Stimulated activated CD4-positive, alpha-beta T cell treated with anti-CD3 and anti-CD28 coated beads, TNF-alpha, amount 100 ng/mL, for 4 hours (primary cell): ENCODE measurements around the gene EPHB1.

ENCODE experiments used
- DNase-seq, 3 experiments: peaks; one replicate each; pipeline ENCODE4 v3.0.0-alpha.2; 2020; ENCODE audit warnings: low read depth in 3 of 3

The EPHB1 gene

GRCh38 chr3:134881305-134881704 lies 86.2 kb downstream of the EPHB1 start:
- no peak for DNase-seq

DNA sequence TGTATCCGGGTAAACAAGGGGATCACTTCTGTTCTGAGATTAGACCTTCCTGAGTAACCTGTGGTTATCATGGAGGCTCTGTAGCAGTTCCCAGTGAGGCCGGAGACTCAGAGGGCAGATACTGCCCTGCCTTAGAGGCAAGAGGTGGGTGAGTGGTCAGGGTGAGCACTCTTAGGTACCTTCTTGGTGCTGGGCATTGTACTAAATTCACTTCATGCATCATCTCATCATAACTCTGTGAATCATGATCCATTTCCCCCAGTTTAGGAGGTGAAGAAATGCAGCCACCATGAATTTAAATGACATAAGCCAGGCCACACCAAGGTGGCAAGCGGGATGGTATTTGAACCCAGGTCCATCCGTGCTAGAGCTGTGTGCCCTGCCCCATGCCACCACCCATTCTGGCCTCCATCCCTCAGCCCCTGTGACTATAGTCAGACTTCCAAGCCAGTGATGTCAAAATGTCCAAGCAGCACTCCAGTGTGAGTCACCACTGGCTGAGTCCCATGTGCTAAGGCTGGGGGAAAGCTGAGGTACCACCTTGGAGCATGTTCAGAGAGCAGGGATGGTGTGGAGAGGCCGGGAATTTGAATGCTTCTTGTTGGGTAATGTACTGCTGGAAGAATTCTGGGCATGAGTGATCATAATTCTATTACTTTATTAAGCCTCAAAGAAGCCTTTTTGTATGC lies 88.8 kb downstream of the EPHB1 start:
- no peak for DNase-seq

GRCh38 chr3:134885877-134886621 lies 91.0 kb downstream of the EPHB1 start:
- no peak for DNase-seq

GRCh38 chr3:134886991-134887390 lies 91.9 kb downstream of the EPHB1 start:
- DNase-seq: no peak

GRCh38 chr3:134887536-134887935 lies 92.5 kb downstream of the EPHB1 start:
- no peak for DNase-seq

GRCh38 chr3:134892326-134892725 lies 97.3 kb downstream of the EPHB1 start:
- DNase-seq: no peak

DNA sequence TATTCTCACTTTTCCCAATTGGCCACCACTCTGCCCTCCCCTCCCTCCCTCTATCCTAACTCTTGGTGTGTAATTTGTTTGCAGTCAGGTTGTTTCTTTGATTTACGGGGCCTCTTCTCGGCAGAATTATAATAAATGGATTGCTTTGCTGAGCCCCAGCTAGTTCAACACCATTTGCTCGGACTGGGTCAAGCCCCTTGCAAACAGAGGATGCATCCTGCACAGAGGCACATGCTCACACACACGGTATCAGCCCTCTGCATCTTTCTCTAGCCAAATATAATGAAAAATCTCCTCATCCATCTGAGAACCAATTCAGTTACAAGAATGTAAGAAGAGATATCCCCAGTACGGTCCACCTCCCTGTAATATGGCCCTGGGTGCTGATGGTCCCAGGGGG lies 97.7 kb downstream of the EPHB1 start:
- no peak for DNase-seq

DNA sequence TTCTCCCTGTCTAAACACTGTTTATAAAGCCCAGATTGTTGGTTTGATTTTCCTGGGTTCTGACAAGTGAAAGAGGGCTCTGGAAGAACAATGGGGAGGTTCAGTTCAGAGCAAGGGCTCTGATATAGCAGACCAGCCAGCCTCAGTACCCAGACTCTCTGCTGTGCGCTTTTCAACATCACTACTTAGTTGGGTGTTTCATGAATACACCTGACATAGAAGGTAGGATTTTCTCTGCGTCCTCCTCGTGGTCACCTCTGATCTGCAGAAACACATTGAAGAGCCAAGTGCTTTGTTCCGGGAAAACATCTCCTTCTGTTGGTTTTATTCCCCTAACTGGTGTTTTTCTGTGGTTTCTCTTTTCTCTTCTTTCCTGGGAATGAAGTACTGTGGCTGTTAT lies 99.5 kb downstream of the EPHB1 start:
- no peak for DNase-seq

- DNase-seq: no peak
Measured at GRCh38 chr3:134895181-134895580, 100.1 kb downstream of the EPHB1 start.

GRCh38 chr3:134896141-134896540 lies 101.1 kb downstream of the EPHB1 start:
- DNase-seq: no peak

DNA sequence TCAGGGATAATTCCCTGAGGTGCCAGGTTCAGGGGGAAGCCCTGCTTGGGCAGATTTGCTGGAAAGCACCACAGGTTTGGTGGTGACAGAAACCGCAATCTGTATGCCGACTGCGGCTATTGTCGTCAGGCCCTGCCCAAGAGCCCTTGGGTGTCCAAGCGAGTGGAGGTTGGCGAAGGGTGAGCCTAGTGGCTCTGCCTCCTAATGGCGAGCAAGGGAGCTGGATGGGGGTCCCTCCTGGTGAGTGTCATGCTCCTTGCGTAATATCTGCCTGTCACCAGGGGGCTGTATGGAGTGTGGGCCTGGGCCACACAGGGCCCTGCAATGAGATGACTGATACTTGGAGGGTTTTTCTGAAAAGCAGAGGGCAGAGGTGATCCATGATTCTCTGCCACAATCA lies 101.6 kb downstream of the EPHB1 start:
- no peak for DNase-seq

DNA sequence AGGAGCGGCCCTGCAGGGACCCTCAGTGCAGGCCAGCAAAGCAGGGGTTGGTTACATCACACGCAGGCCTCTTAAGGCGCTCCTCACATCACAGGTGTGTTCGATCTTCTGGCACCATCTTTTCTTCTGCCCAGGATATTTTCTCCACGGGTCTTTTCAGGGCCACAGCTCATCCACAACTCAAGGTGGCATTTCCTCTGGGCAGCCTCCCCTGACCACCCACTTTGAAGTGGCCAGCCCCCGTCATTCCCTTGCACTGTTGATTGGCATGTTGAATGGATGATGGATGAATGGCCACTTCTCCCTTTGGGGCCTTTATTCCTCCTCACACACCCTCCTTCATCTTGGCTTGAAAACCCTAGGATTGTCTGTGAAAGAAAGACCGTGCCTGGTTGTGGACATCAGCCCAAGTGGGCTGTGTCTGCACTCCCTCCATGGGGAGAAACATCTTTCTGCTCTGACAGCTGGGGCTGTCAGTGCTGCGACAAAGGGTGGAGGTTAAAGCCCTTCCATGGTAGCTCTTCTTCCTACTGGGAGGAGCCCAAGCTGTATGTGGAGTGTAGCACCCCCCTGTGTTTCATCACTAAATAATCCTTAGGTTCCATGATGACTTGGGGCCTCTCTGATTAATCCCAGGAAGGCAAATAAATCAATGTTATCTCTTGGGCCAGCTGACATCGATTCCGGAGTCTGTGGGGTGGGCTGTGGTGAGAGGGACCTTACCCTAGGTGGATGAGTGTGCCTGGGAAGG lies 102.5 kb downstream of the EPHB1 start:
- DNase-seq: no peak

DNA sequence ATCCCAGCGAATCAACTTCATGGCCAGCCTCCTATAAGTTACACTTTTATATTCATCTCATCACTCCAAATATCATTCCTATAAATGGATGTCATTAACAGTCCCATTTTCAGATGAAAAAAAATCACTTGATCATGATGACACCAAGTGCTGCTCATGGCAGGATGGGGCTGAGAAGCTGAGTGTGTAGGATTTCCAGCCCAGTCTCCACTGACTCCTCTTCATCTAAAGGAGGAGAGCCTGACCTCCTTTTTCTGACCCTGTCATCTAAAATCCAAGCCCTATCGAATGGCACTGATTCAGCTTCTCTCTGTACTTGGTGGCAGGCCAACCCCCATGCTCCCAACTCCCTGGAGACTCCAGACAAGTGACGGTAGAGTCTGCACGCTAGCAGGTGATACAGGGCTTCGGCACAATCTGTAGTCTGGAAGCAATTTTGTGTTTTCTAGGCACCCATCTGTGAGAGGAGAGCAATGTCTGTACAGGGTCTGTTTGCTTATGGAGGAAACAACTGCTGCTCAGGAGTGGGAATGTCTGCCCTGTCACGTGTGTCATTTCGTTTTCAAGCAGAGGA lies 103.2 kb downstream of the EPHB1 start:
- DNase-seq: no peak

- DNase-seq: no peak
Measured at GRCh38 chr3:134899786-134900185, 104.7 kb downstream of the EPHB1 start.

DNA sequence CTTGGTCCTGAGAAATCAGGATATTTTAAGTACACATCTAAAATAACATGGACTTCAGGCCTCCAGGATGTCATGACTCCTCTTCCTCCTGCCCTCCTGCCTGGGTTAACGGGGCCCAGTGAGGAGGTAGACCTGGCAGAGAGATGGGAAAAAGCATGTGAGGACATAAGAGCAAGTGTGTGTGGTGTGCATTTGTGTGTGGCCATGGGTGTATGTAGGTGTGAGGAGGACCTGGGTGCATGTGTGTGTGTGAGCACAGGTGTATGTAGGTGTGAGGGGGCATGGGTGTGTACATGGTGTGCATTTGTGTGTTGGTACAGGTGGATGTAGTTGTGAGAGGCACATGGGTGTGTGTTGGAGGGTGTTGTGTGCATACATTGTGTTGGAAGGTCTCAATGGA lies 105.4 kb downstream of the EPHB1 start:
- no peak for DNase-seq

DNA sequence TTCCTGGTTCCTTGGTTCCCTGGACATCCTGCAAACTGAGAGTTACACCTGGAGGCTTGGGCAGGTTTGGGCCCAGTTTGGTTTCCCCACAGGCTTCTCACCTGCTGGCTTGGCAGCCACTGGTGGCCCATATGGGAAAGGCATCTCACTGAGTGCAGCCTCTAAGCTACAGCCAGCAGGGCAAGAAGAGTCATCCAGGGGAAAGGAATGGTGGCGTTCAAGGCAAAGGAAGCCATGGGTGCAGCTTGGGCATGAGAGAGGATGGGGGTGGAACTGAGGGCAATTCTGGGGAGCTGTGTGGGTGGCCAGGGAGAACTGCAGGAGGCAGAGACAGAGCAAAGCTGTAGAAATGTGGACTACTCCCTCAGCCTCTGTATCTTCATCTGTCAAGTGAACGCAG lies 106.4 kb downstream of the EPHB1 start:
- DNase-seq: no peak

DNA sequence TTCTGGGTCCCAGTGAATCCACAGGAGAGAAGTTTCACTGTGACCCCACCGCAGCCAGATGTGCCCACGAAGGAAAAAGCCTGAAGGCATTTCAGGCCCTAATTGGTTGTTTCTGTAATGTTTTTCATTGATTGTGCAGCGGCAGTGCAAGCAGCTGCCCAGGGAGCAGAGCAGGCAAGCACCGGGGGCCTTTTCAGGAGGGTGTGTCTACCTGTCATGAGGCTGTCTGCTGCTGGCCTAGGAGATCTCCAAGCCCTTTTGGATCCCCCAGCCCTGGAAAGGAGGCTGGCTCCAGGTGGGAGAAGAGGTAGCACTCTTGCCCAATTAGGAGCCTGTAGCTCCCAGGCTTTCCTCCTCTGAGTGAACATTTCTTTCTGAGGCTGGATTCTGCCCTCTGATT lies 108.8 kb downstream of the EPHB1 start:
- DNase-seq: no peak

DNA sequence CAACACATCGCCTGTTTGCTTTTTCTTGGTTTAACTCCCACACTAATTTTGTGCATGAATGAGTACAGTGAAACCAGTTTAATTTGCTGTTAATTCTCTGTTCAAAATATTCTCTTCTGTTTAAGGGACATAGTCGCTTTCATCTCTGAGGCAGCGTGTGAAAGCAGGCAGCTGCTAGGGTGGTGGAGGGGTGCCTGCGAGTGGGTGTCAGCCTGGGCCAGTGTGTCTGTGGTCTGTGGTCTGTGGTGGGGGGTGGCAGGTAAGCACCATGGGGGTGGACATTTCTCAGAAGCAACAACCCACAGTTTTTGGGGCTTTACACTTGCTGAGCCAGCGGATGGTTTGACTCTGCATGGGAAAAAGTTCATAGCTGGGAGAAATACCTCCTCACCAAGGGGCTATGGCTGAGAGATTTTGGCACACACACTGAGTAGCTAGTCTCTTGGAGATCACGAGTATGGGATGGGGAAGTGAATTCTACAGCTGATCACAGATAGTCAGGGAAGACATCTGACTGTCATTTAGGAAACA lies 109.2 kb downstream of the EPHB1 start:
- no peak for DNase-seq

DNA sequence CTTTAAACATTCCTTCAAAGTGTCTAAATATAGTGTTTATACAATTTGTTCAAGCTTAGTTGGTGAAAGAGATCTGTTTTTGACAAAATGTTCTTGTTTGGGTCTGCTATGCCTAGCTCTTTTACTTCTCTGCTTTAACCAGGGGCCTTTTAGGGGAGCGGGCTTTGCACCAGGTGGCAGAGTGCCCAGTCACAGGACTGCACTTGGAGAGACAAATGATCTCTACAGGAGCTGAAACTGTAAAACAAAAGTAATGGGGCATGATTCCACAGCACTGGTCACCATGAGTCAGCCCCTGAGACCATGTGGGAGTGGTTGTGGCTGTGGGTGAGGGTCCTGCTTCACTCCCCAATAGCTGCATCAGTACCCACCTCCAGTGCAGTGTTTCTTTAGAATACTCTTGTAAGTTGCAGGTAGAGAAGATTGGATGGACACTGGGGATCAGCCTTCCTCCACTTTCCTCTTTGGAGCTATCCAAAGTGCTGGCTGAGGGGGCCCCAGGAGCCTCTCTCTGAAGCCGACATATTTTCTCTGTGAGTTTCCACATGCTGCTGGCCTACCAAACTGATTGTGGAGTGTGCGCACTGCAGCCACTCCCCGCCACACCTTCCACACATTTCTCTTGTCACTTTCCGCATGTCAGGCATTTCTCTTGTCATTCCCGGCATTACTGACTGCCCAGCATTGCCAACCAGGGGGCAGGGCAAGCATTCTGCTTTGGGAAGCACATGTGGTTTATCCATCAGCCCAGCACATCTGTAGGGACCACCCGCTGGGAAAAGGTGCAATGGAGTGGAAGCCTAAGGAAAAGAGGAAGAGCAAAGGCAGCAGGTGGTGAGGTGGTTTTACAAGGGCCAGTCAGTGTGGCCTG lies 110.0 kb downstream of the EPHB1 start:
- no peak for DNase-seq

GRCh38 chr3:134905647-134905935 lies 110.5 kb downstream of the EPHB1 start:
- DNase-seq: no peak

DNA sequence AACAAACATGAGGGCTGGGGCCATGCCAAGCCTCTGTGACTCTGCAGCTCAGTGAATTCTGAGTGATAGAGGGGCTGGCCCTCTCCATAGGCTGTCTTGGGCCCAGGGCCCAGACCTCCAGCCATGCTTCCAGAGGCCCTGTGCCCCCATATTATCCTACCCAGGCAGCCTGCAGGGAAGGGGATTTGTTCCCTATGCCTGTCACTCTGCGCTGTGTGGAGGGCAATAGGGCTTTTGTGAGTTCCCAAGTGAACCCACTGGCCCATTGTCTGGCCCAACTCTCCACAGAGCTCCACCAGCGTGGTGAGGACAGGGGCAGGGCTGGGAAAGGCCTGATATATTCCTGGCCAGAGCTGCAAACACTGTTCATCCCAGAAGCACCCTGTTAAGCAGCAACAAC lies 113.2 kb downstream of the EPHB1 start:
- no peak for DNase-seq

DNA sequence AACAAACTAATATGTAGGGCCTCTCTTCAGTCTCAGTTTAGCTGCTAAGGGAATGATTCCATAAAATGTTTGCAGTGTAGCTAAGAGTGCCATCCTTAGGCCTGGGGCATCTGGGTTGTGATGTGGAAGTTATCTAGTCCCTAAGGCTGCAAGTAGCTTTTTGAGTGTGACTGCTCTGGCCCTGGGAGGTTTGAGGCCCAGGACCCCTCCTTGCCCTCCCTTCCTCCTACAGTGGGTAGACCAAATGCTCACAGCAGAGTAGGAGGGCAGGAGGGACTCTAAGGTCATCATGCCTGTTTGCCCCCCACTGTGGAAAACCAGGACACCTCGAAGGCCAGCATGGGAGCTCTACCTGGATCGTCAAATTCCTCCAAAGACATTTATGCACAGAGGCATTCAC lies 115.0 kb downstream of the EPHB1 start:
- DNase-seq: no peak
